T47D (cell line): ENCODE data around the gene SETSIP.
"Not testable (repeated sequence)": the region's sequence is repeated elsewhere in the genome, so short reads cannot be mapped to it uniquely, and the experiment has no call there.

Experiments
- DNase-seq, 2 experiments: peaks; one replicate each; pipeline versions ENCODE4 v3.0.0 to v3.0.0-alpha.2; 2011 to 2012; ENCODE audit warnings: low read depth in 1 of 2, low spot score in 1 of 2
- JUND ChIP-seq: IDR thresholded peaks from 2 replicates; pipeline ENCODE4 v1.6.1; 2012; ENCODE audit warnings: low read depth
- in situ Hi-C: cut with HindIII; loops from 2 replicates; pipeline ENCODE4 v1.10.0; 2016; ENCODE audit warnings: low sequenced_read_pairs, low pct_unique_long_range_greater_than_20kb

Gene SETSIP

GRCh38 chr1:92038695-92039346 lies 36.4 kb downstream of the SETSIP start:
- in situ Hi-C loops, result no loop called here
- TF ChIP-seq JUND, result no peak
- no peak for DNase-seq

- in situ Hi-C loops, result no loop called here
- DNase-seq, result no peak
- no peak for TF ChIP-seq JUND
These were observed 37.8 kb downstream of the SETSIP start for GRCh38 chr1:92037400-92037799.

- in situ Hi-C loops, result no loop called here
- DNase-seq, result no peak
- TF ChIP-seq JUND, result no peak
These were observed 43.7 kb downstream of the SETSIP start for GRCh38 chr1:92031281-92032110.

GRCh38 chr1:92030656-92031107 lies 44.5 kb downstream of the SETSIP start:
- in situ Hi-C loops, result no loop called here
- TF ChIP-seq JUND, result no peak
- no peak for DNase-seq

GRCh38 chr1:92029241-92029922 lies 45.8 kb downstream of the SETSIP start:
- no peak for DNase-seq
- in situ Hi-C loops, result no loop called here

GRCh38 chr1:92026806-92027205 lies 48.4 kb downstream of the SETSIP start:
- no peak for TF ChIP-seq JUND
- DNase-seq, result no peak
- in situ Hi-C loops, result no loop called here

More at GRCh38 chr1:92029241-92029922, 45.8 kb downstream of the SETSIP start:
- no peak for TF ChIP-seq JUND

- in situ Hi-C loops, DNase-seq: not testable (repeated sequence)
These were observed 49.2 kb downstream of the SETSIP start for GRCh38 chr1:92026042-92026441.
